Measurements from ENCODE around the gene ANKRD50.

Gene ANKRD50

GRCh38 chr4:124635331-124635730 is 77.2 kb downstream of the ANKRD50 start:
- DNase-seq = no peak

- no peak for DNase-seq
These were observed 79.1 kb downstream of the ANKRD50 start for GRCh38 chr4:124633285-124633941.

- DNase-seq = no peak
These were observed 80.1 kb downstream of the ANKRD50 start for GRCh38 chr4:124632439-124632838.

GRCh38 chr4:124631760-124632159 is 80.8 kb downstream of the ANKRD50 start:
- DNase-seq = no peak

GRCh38 chr4:124629681-124630080 is 82.9 kb downstream of the ANKRD50 start:
- DNase-seq = no peak

Data from SHP77 treated with DMSO at 0.1 percent for 48 hours (cell line).